ENCODE results near the gene PRKCB.
A peak's percentile ranks its signal among the peaks of the same experiment; 100 is the strongest.

The PRKCB gene

DNA sequence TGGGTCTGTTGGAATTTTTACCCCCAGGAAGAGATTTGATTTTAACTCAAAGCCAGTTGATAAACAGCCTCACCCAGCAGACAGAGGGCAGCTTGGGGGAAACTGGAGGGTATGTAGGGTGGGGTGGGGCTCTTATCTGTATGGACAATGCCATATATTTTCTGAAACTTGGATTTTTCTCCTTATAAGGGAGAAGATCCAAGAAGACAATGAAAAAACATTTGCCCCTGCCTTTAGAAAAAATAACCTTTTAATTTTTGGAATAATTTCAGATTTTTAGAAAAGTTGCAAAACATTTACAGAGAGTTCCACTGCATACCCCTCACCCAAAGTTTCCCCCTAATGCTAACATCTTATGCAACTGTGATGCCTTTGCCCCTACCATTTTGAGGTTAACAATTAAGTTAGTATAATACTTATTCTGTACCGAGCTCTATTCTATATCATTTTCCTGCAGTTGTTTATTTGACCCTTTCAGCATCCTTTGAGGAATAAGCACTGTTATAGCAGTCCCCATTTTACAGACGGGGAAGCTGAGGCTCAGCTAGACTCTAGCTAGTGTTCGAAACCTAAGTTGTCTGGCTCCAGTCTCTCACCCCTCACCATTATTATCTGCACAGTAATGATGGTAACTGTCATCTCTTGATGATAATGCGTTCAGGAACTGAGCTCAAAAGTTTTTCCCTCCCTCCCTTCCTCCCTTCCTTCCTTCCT lies 66.4 kb downstream of the PRKCB start:
- no peak overlapping the region for H3K4me3 ChIP-seq (replicated peaks; ENCODE audit: low read depth, low read length)
- no peak for DNase-seq (ENCODE audit: low read depth)
- TF ChIP-seq, protein P1, sequence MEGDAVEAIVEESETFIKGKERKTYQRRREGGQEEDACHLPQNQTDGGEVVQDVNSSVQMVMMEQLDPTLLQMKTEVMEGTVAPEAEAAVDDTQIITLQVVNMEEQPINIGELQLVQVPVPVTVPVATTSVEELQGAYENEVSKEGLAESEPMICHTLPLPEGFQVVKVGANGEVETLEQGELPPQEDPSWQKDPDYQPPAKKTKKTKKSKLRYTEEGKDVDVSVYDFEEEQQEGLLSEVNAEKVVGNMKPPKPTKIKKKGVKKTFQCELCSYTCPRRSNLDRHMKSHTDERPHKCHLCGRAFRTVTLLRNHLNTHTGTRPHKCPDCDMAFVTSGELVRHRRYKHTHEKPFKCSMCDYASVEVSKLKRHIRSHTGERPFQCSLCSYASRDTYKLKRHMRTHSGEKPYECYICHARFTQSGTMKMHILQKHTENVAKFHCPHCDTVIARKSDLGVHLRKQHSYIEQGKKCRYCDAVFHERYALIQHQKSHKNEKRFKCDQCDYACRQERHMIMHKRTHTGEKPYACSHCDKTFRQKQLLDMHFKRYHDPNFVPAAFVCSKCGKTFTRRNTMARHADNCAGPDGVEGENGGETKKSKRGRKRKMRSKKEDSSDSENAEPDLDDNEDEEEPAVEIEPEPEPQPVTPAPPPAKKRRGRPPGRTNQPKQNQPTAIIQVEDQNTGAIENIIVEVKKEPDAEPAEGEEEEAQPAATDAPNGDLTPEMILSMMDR (IDR thresholded peaks at IDR 0.05; ENCODE audit: low read length, missing control alignments): no peak

DNA sequence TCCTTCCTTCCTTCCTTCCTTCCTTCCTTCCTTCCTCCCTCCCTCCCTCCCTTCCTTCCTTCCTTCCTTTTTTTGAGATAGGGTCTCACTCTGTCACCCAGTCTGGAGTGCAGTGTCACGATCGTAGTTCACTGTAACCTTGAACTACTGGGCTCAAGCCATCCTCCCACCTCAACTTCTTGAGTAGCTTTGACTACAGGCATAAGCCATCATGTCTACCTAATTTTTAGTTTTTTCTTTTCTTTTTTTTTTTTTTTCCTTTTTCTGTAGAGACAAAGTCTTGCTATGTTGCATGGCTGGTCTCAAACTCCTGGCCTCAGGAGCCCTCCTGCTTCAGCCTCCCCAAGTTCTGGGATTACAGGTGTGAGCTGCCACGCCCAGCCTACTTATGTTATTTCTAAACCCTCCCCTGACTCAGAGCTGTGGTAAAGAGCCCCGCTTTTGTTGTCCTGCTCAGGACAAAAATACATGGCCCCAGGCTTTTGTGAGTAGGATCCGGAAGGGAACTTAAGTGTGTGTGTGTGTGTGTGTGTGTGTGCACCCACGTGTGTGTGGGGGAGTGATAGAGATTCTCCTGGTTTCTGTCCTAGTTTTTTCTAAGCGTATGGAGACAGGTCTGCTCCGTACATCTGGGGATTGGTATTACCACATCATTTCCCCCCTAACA lies 67.1 kb downstream of the PRKCB start:
- no peak for DNase-seq (ENCODE audit: low read depth)
- H3K4me3 ChIP-seq (replicated peaks; ENCODE audit: low read depth, low read length): no peak overlapping the region
- TF ChIP-seq, protein P1 (IDR thresholded peaks at IDR 0.05; ENCODE audit: low read length, missing control alignments): no peak

DNA sequence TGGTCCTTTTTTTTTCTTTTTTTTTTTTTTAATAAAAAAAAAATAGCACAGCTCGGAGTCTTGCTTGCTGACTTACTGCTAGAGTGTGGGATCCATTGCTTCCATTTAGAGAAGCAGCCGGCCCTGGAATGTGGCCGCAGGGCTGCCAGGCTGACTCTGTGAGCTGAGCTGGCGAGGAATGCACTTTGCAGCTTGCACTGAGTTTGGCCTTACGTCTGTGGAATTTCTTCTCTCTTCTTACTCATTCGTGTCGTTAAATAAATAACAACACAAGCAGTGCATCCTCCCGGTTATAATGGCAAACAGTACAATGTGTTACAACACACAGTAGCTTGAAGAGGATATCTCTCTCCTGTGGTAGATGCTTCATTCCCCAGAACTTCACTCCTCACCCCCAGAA lies 69.2 kb downstream of the PRKCB start:
- H3K4me3 ChIP-seq (replicated peaks; ENCODE audit: low read depth, low read length): no peak overlapping the region
- DNase-seq (ENCODE audit: low read depth): peak; percentile 3
- TF ChIP-seq, protein P1 (IDR thresholded peaks at IDR 0.05; ENCODE audit: low read length, missing control alignments): no peak

DNA sequence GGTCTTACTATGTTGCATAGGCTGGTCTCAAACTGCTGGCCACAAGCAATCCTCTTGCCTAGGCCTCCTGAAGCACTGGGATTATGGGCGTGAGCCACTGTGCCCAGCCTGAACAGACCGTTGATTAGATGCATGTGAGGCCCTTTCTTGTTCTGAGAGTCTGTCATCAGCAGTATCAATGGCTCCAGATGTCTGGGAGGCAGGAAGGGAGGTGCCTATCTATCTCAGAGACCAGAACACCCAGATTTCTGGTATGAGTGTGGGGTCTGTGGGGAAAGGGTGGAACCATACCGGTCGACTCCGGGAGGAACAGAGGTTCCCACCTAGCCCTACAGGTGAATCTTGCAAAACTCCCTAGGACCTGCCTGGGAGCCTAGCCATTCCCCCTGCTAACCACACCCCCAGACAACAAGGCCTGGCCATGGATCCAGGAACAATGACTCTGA lies 71.7 kb downstream of the PRKCB start:
- TF ChIP-seq, protein P1 (IDR thresholded peaks at IDR 0.05; ENCODE audit: low read length, missing control alignments): no peak
- no peak overlapping the region for H3K4me3 ChIP-seq (replicated peaks; ENCODE audit: low read depth, low read length)
- no peak for DNase-seq (ENCODE audit: low read depth)

DNA sequence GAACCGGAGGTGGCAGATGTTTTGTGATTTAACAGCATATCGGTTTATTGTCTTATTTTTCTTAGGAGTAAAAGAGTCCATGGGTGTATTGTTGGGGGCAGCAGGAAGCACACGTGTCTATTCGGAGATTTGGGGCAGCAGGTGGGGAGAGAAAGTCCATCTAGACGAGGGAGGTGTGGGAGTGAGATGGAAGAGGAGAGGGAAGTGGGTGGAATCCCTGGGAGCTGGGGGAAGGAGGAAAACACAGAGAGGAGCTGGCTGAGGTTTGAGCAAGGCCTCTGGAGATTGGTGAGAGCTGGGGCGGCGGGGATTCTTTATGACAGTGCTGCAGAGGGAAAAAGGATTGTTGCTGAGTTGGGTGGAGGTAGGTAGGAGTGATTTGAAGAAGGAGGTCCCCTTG lies 72.1 kb downstream of the PRKCB start:
- TF ChIP-seq, protein P1 (IDR thresholded peaks at IDR 0.05; ENCODE audit: low read length, missing control alignments): no peak
- DNase-seq (ENCODE audit: low read depth): no peak
- no peak overlapping the region for H3K4me3 ChIP-seq (replicated peaks; ENCODE audit: low read depth, low read length)

DNA sequence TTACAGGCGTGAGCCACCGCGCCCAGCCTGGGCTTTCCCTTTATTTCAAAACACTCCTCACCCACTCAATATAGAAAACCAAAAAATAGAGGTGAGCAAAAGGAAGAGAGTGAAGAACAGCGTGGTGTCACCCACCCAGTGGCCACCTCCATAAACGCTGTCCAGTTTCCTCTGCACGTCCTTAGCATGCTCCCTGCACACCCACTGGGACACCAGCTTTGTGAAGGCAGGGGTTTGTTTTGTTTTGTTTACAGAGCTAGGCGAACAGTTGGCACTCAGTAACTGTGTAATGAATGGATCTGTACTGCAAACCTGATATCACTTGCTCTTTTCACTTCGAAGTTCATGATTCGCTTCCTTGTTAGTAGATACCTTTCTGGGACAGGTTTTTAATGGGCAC lies 73.0 kb downstream of the PRKCB start:
- TF ChIP-seq, protein P1 (IDR thresholded peaks at IDR 0.05; ENCODE audit: low read length, missing control alignments): no peak
- no peak overlapping the region for H3K4me3 ChIP-seq (replicated peaks; ENCODE audit: low read depth, low read length)
- DNase-seq (ENCODE audit: low read depth): no peak

All from fibroblast of pulmonary artery (primary cell).